Ascending aorta (tissue), 2 donors: Measurements from ENCODE around the gene MRPL20. TPM values are rescaled to one million over a fixed set of nuclear protein-coding genes. Genes with fewer than 3 reads are reported as not detected.
"Not testable (repeated sequence)": the region's sequence is repeated elsewhere in the genome, so short reads cannot be mapped to it uniquely, and the experiment has no call there.

Experiments
- DNase-seq, 2 donors: peaks; one replicate each; pipeline ENCODE4 v3.0.0-alpha.2; 2019; ENCODE audit warnings: low spot score in 2 of 2
- H3K27ac ChIP-seq, 2 donors: fragments of 200-600 bp; sonication (generic); one replicate each; pipeline ENCODE4 v1.5.1; 2016 to 2017; ENCODE audit warnings: mild to moderate bottlenecking in 1 of 2
- H3K27me3 ChIP-seq: fragments of 200-600 bp; sonication (generic); one replicate; pipeline ENCODE4 v1.5.1; 2017
- H3K36me3 ChIP-seq, 2 donors: fragments of 200-600 bp; sonication (generic); one replicate each; pipeline ENCODE4 v1.5.1; 2016
- H3K4me1 ChIP-seq, 2 donors: fragments of 200-600 bp; sonication (generic); one replicate each; pipeline ENCODE4 v1.5.1; 2016 to 2017; ENCODE audit warnings: mild to moderate bottlenecking in 1 of 2
- H3K4me3 ChIP-seq, 2 donors: fragments of 200-600 bp; sonication (generic); one replicate each; pipeline ENCODE4 v1.5.1; 2016 to 2017; ENCODE audit warnings: mild to moderate bottlenecking in 1 of 2
- H3K9me3 ChIP-seq, 2 donors: fragments of 200-600 bp; sonication (generic); one replicate each; pipeline ENCODE4 v1.5.1; 2016
- CTCF ChIP-seq, 3 experiments: fragments of 200-600 bp in 2 of 3; fragments of 450-650 bp in 1 of 3; sonication (generic) in 2 of 3; IDR thresholded peaks; one replicate each; pipeline ENCODE4 v1.5.1; 2016 to 2019; ENCODE audit warnings: antibody characterized with exemption in 3 of 3, mild to moderate bottlenecking in 1 of 3, moderate library complexity in 1 of 3
- intact Hi-C: fragments of 100-400 bp; cut with DNase I; formaldehyde crosslinking; loops from one replicate; pipeline ENCODE4 v1.15.1; 2023
- total RNA-seq: library from RNA; depleted of rRNA; stranded (reverse); fragments of >200 nt; gene quantifications from one replicate; pipeline ENCODE4 v1.1.0, GENCODE V29; 2016

Gene MRPL20
- total RNA-seq, result 63.4 TPM

GRCh38 chr1:1406821-1407635 is at the start of gene MRPL20:
MRPL20 (minus strand) TSS chr1:1407293; CDS start chr1:1407217, 76 bp downstream.
- Histone ChIP-seq H3K9me3 (no peaks in the 10 kb centered on the region), H3K27ac (peak within 1 kb of the TSS; percentile 72 to 77), H3K4me3 (peak within 1 kb of the TSS; percentile 68 to 93), H3K36me3 (peaks cover 20 to 36% of the 10 kb centered on the region in 2 donors), H3K27me3 (no peaks in the 10 kb centered on the region), H3K4me1 (peaks cover 7 to 25% of the 10 kb centered on the region in 2 donors)
- no peak for TF ChIP-seq CTCF (IDR thresholded peaks at IDR 0.05)
- intact Hi-C loops, result loop anchor here (1.0 to 10.0 kb wide), 8 partner anchors 8 to 292 kb away; partner anchors contain the start of genes ATAD3A, ATAD3B, AURKAIP1 and C1orf159
- peak; percentile 76 to 97 for DNase-seq

DNA sequence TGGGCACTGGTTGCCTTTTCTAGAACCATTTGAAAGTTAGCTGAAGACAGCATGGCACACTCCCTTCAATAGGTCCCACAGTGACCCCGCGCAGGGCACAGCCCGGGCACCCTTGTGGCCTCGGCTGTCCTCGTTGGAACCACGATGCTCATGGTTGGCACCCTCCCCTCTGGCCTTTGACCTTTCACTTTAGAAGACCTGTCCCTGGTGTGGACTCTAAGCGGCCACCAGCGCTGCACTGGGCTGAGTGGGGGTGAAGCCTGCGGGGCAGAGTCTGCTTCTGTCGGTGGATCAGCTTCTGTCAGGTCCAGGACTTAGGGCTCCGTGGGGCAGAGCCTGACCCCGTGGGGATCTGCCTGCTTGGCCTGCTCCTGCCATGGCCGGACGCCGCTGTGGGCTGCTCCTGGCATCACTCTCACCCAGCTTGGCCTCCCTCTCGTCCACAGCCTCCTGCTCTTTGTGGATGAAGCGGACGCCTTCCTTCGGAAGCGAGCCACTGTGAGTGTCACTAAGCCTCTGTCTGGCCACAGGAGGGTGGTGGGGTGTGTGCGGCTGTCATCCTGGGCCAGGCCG is 49.7 kb upstream of the MRPL20 start:
- intact Hi-C loops, H3K4me3 ChIP-seq, H3K9me3 ChIP-seq: not testable (repeated sequence)

GRCh38 chr1:1455934-1456333 is 48.8 kb upstream of the MRPL20 start:
- H3K27ac ChIP-seq, intact Hi-C loops, DNase-seq, H3K36me3 ChIP-seq, H3K4me1 ChIP-seq, H3K27me3 ChIP-seq, H3K4me3 ChIP-seq, H3K9me3 ChIP-seq: not testable (repeated sequence)

More for the DNA sequence above, 49.7 kb upstream of the MRPL20 start:
- H3K36me3 ChIP-seq, H3K27ac ChIP-seq, H3K4me1 ChIP-seq, H3K27me3 ChIP-seq, DNase-seq: not testable (repeated sequence)

DNA sequence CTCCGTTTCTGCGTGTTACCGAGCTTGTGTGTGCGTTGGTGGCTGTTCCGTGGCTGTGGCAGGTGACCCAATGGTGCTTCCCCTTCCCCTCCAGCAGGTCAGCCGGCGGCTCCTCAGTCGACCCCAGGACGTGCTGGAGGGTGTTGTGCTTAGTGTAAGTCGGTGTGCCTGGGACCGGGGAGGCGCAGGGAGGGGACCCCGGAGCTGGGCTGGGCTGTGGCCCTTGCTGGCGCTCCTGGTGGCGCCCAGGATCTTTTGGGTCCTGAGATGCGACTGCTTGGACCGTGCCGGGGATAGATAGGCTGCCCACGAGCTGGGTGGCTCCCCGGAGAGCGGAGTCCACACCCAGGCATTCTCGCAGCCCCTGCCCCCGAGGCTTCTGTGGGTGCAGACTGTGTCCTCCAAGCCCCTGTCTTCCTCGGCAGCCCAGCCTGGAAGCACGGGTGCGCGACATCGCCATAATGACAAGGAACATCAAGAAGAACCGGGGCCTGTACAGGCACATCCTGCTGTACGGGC is 48.3 kb upstream of the MRPL20 start:
- no peak overlapping the region for H3K27ac ChIP-seq
- no peaks in the 10 kb centered on the region for H3K9me3 ChIP-seq
- intact Hi-C loops, result no loop called here
- no peaks in the 10 kb centered on the region for H3K4me1 ChIP-seq
- no peak for DNase-seq
- TF ChIP-seq CTCF (IDR thresholded peaks at IDR 0.05), result no peak
- H3K27me3 ChIP-seq, result no peaks in the 10 kb centered on the region
- H3K4me3 ChIP-seq, result no peak overlapping the region
- no peaks in the 10 kb centered on the region for H3K36me3 ChIP-seq

- H3K36me3 ChIP-seq, result not testable (repeated sequence)
These were observed 47.4 kb upstream of the MRPL20 start for GRCh38 chr1:1454286-1455056.

GRCh38 chr1:1452882-1453281 is 45.8 kb upstream of the MRPL20 start:
- Histone ChIP-seq H3K4me1 (no peaks in the 10 kb centered on the region), H3K4me3 (no peak overlapping the region), H3K27ac (no peak overlapping the region), H3K36me3 (no peaks in the 10 kb centered on the region), H3K27me3 (no peaks in the 10 kb centered on the region), H3K9me3 (no peaks in the 10 kb centered on the region)
- intact Hi-C loops, result no loop called here
- no peak for TF ChIP-seq CTCF (IDR thresholded peaks at IDR 0.05)
- no peak for DNase-seq

More at GRCh38 chr1:1454286-1455056, 47.4 kb upstream of the MRPL20 start:
- H3K4me3 ChIP-seq, H3K27ac ChIP-seq, H3K9me3 ChIP-seq, H3K27me3 ChIP-seq, intact Hi-C loops, H3K4me1 ChIP-seq, DNase-seq: not testable (repeated sequence)

- H3K27ac ChIP-seq, intact Hi-C loops, H3K27me3 ChIP-seq, H3K9me3 ChIP-seq, H3K4me1 ChIP-seq, DNase-seq, H3K36me3 ChIP-seq, H3K4me3 ChIP-seq: not testable (repeated sequence)
These were observed 45.3 kb upstream of the MRPL20 start for GRCh38 chr1:1452365-1452739.
